CD14-positive monocyte (primary cell): Measurements from ENCODE around the gene ZC3H8. TPM values are rescaled to one million over a fixed set of nuclear protein-coding genes. Genes with fewer than 3 reads are reported as not detected.
A peak's percentile ranks its signal among the peaks of the same experiment; 100 is the strongest.

Experiments
- DNase-seq, 3 donors: peaks; one replicate each; pipeline ENCODE4 v3.0.0-alpha.2; 2011 to 2022
- H2AFZ ChIP-seq: 2 replicates; pipeline ENCODE4 v1.6.0; 2012; ENCODE audit warnings: mild to moderate bottlenecking, low read depth, low read length, inconsistent platforms; ENCODE audit not compliant: insufficient read depth, poor library complexity, severe bottlenecking
- H3K27ac ChIP-seq, 2 donors: 1 replicate in 1 of 2; 2 replicates in 1 of 2; pipeline ENCODE4 v1.5.1; 2012 to 2013; ENCODE audit warnings: low read length in 2 of 2, control low read depth in 1 of 2, inconsistent platforms in 1 of 2, low read depth in 1 of 2, mild to moderate bottlenecking in 1 of 2
- H3K27me3 ChIP-seq, 2 donors: one replicate each; pipeline versions ENCODE4 v1.6.0 to v1.6.1; 2011 to 2013; ENCODE audit warnings: low read length in 2 of 2; ENCODE audit not compliant: control insufficient read depth in 2 of 2, insufficient read depth in 2 of 2
- H3K36me3 ChIP-seq, 2 donors: replicated peaks in 1 of 2; 1 replicate in 1 of 2; 2 replicates in 1 of 2; pipeline versions ENCODE4 v1.5.1 to v1.6.1; 2012 to 2013; ENCODE audit warnings: low read length in 2 of 2, control low read depth in 1 of 2, inconsistent platforms in 1 of 2, mild to moderate bottlenecking in 1 of 2; ENCODE audit not compliant: insufficient read depth in 2 of 2, control insufficient read depth in 1 of 2
- H3K4me1 ChIP-seq, 2 donors: 1 replicate in 1 of 2; 2 replicates in 1 of 2; pipeline versions ENCODE4 v1.5.1 to v1.6.1; 2012 to 2013; ENCODE audit warnings: low read length in 2 of 2, control low read depth in 1 of 2, inconsistent platforms in 1 of 2, mild to moderate bottlenecking in 1 of 2, moderate library complexity in 1 of 2; ENCODE audit not compliant: insufficient read depth in 2 of 2, control insufficient read depth in 1 of 2
- H3K4me2 ChIP-seq: replicated peaks from 2 replicates; pipeline ENCODE3; 2012; ENCODE audit warnings: low read length, moderate library complexity, mild to moderate bottlenecking; ENCODE audit not compliant: poor library complexity, severe bottlenecking; ENCODE audit errors: extremely low read depth
- H3K4me3 ChIP-seq, 3 experiments: fragments of 200-600 bp in 1 of 3; sonication (generic) in 1 of 3; replicated peaks in 1 of 3; 1 replicate in 2 of 3; 2 replicates in 1 of 3; pipeline ENCODE4 v1.5.1; 2011 to 2013; ENCODE audit warnings: low read length in 3 of 3, mild to moderate bottlenecking in 3 of 3, control low read depth in 2 of 3, low read depth in 2 of 3, inconsistent platforms in 1 of 3, moderate library complexity in 1 of 3
- H3K79me2 ChIP-seq: 2 replicates; pipeline ENCODE4 v1.6.0; 2012; ENCODE audit warnings: mild to moderate bottlenecking, control low read depth, inconsistent platforms, low read length, moderate library complexity; ENCODE audit not compliant: insufficient read depth
- H3K9ac ChIP-seq: 2 replicates; pipeline ENCODE4 v1.6.0; 2017; ENCODE audit warnings: low read length, mild to moderate bottlenecking; ENCODE audit not compliant: insufficient read depth, poor library complexity, severe bottlenecking
- H3K9me3 ChIP-seq, 2 donors: replicated peaks in 1 of 2; 1 replicate in 1 of 2; 2 replicates in 1 of 2; pipeline versions ENCODE4 v1.5.1 to v1.6.1; 2012 to 2013; ENCODE audit warnings: low read length in 2 of 2, control low read depth in 1 of 2; ENCODE audit not compliant: control insufficient read depth in 1 of 2, insufficient read depth in 1 of 2
- H4K20me1 ChIP-seq: 2 replicates; pipeline ENCODE4 v1.6.0; 2012; ENCODE audit warnings: mild to moderate bottlenecking, low read length, control low read depth, moderate library complexity; ENCODE audit not compliant: insufficient read depth
- H3K27ac Mint-ChIP-seq, 7 donors: one replicate each; pipeline ENCODE4 v1.8.0; 2020; ENCODE audit warnings: mild to moderate bottlenecking in 7 of 7, mixed read lengths in 7 of 7, moderate library complexity in 6 of 7, inconsistent platforms in 2 of 7
- H3K27me3 Mint-ChIP-seq, 3 donors: one replicate each; pipeline ENCODE4 v1.8.0; 2021 to 2022; ENCODE audit warnings: low read depth in 3 of 3, mild to moderate bottlenecking in 3 of 3, mixed read lengths in 3 of 3, moderate library complexity in 3 of 3, inconsistent platforms in 1 of 3
- H3K36me3 Mint-ChIP-seq, 2 donors: one replicate each; pipeline ENCODE4 v1.8.0; 2020; ENCODE audit warnings: mixed read lengths in 2 of 2, inconsistent platforms in 1 of 2, mild to moderate bottlenecking in 1 of 2
- H3K4me1 Mint-ChIP-seq: one replicate; pipeline ENCODE4 v1.8.0; 2020; ENCODE audit warnings: mild to moderate bottlenecking, mixed read lengths
- H3K4me3 Mint-ChIP-seq, 2 donors: one replicate each; pipeline ENCODE4 v1.8.0; 2020; ENCODE audit warnings: mild to moderate bottlenecking in 2 of 2, mixed read lengths in 2 of 2, moderate library complexity in 1 of 2
- H3K9me3 Mint-ChIP-seq, 7 donors: one replicate each; pipeline ENCODE4 v1.8.0; 2020 to 2022; ENCODE audit warnings: mixed read lengths in 7 of 7, mild to moderate bottlenecking in 6 of 7, moderate library complexity in 6 of 7, inconsistent platforms in 2 of 7
- CTCF ChIP-seq: fragments of 200-600 bp; IDR thresholded peaks from one replicate; pipeline ENCODE4 v1.8.0; 2022; ENCODE audit warnings: antibody characterized with exemption, mild to moderate bottlenecking
- WGBS: methylation state at CpG from one replicate; pipeline ENCODE4 v1.1.5; 2013; ENCODE audit warnings: missing lambda C conversion rate; ENCODE audit not compliant: insufficient coverage; 5-methylcytosine and 5-hydroxymethylcytosine counted together
- intact Hi-C, 2 donors: fragments of 100-400 bp; cut with micrococcal nuclease; formaldehyde crosslinking; loops; one replicate each; pipeline versions ENCODE4 v1.15.0 to v1.15.1; 2023
- polyA plus RNA-seq, 3 donors: library from polyadenylated mRNA; depleted of rRNA in 1 of 3; unstranded in 2 of 3; stranded (reverse) in 1 of 3; fragments of 300-500 nt in 2 of 3; fragments of >200 nt in 1 of 3; fragmentation: Illumina TruSeq in 2 of 3; gene quantifications; 1 replicate in 2 of 3; 2 replicates in 1 of 3; pipeline ENCODE4 v1.2.3, GENCODE V29; 2012 to 2021

ZC3H8 gene
- polyA plus RNA-seq, 3 donors = 2.3 to 6.9 (median 2.3) TPM

DNA sequence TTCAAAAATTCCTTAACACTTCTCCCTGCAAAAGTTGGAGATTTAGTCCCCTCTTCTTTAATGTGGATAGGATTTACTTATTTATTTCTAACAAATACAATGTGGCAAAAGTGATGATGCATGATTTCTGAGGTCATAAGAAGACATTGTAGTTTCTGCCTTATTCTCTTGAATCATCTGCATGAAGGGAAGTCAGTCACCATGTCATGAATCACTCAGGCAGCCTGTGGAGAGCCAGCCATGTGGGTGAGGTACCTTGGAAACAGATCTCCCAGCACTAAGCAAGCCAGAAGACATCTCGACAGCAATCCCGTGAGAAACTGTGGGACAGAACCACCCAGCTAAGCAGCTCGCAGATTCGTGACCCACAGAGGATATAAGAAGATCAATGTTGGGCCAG, 2.7 kb upstream of the ZC3H8 start:
- H3K27ac Mint-ChIP-seq = peak overlapping the region in 5 of 7 donors; percentile 18 to 50 (median 48)
- Histone ChIP-seq H3K9me3 (peaks cover 0 to 1% of the 10 kb centered on the region in 2 donors), H3K27ac (no peak overlapping the region), H3K36me3 (no peaks in the 10 kb centered on the region), H3K4me1 (peaks cover 39 to 50% of the 10 kb centered on the region in 2 donors), H4K20me1 (no peaks in the 10 kb centered on the region), H3K4me3 (no peak overlapping the region), H2AFZ (peak overlapping the region; percentile 1), H3K79me2 (peaks cover 16% of the 10 kb centered on the region), H3K9ac (no peak overlapping the region), H3K4me2 (no peak overlapping the region), H3K27me3 (no peaks in the 10 kb centered on the region)
- intact Hi-C loops = loop anchor here (5.0 to 10.0 kb wide), 3 partner anchors 177 to 285 kb away; partner anchors contain the start of genes RGPD8 (in 2 of the 2), POLR1B (in 1 of the 2) and TMEM87B (in 1 of the 2)
- H3K4me1 Mint-ChIP-seq = peaks cover 44% of the 10 kb centered on the region
- no peak for TF ChIP-seq CTCF
- H3K36me3 Mint-ChIP-seq = no peaks in the 10 kb centered on the region
- H3K27me3 Mint-ChIP-seq = peaks cover 2 to 3% (median 2%) of the 10 kb centered on the region in 3 donors
- WGBS = 83% methylated on average over 4 of the region's 4 CpGs
- peaks cover 0 to 7% (median 3%) of the 10 kb centered on the region in 7 donors for H3K9me3 Mint-ChIP-seq
- DNase-seq = peak; percentile 51 to 79 (median 63)
- no peak overlapping the region for H3K4me3 Mint-ChIP-seq

DNA sequence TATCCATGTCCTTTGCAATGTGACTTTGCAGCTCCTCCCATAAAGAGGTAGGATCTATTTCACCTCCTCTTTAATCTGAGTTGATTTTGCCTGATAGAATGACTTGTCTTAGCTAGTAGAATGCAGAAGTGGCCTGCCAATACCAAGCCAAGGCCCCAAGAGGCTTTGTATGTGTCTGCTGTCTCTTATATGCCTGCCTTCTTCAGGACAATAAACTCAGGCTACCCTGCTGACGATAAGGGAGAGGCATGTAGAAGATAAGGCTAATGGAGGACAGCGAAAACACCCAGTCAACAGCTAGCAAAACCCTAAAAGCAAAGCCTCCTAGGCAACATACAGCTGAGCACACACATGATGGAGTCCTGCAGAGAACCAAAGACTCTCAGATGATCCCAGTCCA, 1.8 kb upstream of the ZC3H8 start:
- peaks cover 39 to 50% of the 10 kb centered on the region in 2 donors for H3K4me1 ChIP-seq
- Mint-ChIP-seq H3K9me3 (peaks cover 0 to 1% (median 0%) of the 10 kb centered on the region in 7 donors), H3K4me1 (peaks cover 44% of the 10 kb centered on the region), H3K36me3 (no peaks in the 10 kb centered on the region), H3K27ac (peak overlapping the region in 5 of 7 donors; percentile 14 to 91 (median 48)), H3K4me3 (no peak overlapping the region), H3K27me3 (peaks cover 2 to 3% (median 2%) of the 10 kb centered on the region in 3 donors)
- no peak overlapping the region for H3K4me3 ChIP-seq
- H3K9me3 ChIP-seq = no peaks in the 10 kb centered on the region
- no peak for DNase-seq
- H3K27me3 ChIP-seq = no peaks in the 10 kb centered on the region
- no CpG with 5 or more reads among the region's 2 CpGs for whole genome bisulfite sequencing
- intact Hi-C loops = loop anchor here (5.0 to 10.0 kb wide), 3 partner anchors 178 to 286 kb away; partner anchors contain the start of genes RGPD8 (in 2 of the 2), POLR1B (in 1 of the 2) and TMEM87B (in 1 of the 2)
- H3K79me2 ChIP-seq = peaks cover 22% of the 10 kb centered on the region
- H3K4me2 ChIP-seq = no peak overlapping the region
- TF ChIP-seq CTCF = no peak
- H2AFZ ChIP-seq = peak overlapping the region; percentile 60
- no peak overlapping the region for H3K9ac ChIP-seq
- peak overlapping the region in 1 of 2 donors; percentile 69 for H3K27ac ChIP-seq
- H3K36me3 ChIP-seq = no peaks in the 10 kb centered on the region
- H4K20me1 ChIP-seq = no peaks in the 10 kb centered on the region
